CMK (cell line): ENCODE data around the gene ZFAND6.
"Not testable (repeated sequence)": the region's sequence is repeated elsewhere in the genome, so short reads cannot be mapped to it uniquely, and the experiment has no call there.

Source experiments
- DNase-seq: peaks from one replicate; pipeline ENCODE4 v3.0.0-alpha.2; 2010; ENCODE audit warnings: low read depth

ZFAND6 gene

GRCh38 chr15:80058851-80059785, at the start of gene ZFAND6:
Gene ZFAND6, plus strand, starts transcription at chr15:80059676. Its CDS starts 60,669 bp downstream, at chr15:80120345.
- DNase-seq = peak; percentile 81

GRCh38 chr15:80010131-80010673, 49.3 kb upstream of the ZFAND6 start:
- DNase-seq = no peak

- not testable (repeated sequence) for DNase-seq
Measured at GRCh38 chr15:80011041-80011523, 48.4 kb upstream of the ZFAND6 start.

- DNase-seq = no peak
Measured at GRCh38 chr15:80011596-80011995, 47.9 kb upstream of the ZFAND6 start.

GRCh38 chr15:80012060-80012726, 47.3 kb upstream of the ZFAND6 start:
- DNase-seq = no peak

GRCh38 chr15:80014186-80014585, 45.3 kb upstream of the ZFAND6 start:
- not testable (repeated sequence) for DNase-seq

GRCh38 chr15:80015156-80015555, 44.3 kb upstream of the ZFAND6 start:
- DNase-seq = no peak

- DNase-seq = not testable (repeated sequence)
Measured at GRCh38 chr15:80016506-80016905, 43.0 kb upstream of the ZFAND6 start.

GRCh38 chr15:80017139-80017538, 42.3 kb upstream of the ZFAND6 start:
- DNase-seq = not testable (repeated sequence)

- DNase-seq = no peak
Measured at GRCh38 chr15:80019168-80019745, 40.2 kb upstream of the ZFAND6 start.

GRCh38 chr15:80020149-80020548, 39.3 kb upstream of the ZFAND6 start:
- not testable (repeated sequence) for DNase-seq

GRCh38 chr15:80020731-80021130, 38.7 kb upstream of the ZFAND6 start:
- no peak for DNase-seq

GRCh38 chr15:80026310-80026709, 33.2 kb upstream of the ZFAND6 start:
- no peak for DNase-seq

GRCh38 chr15:80026754-80027153, 32.7 kb upstream of the ZFAND6 start:
- peak; percentile 90 for DNase-seq

- DNase-seq = no peak
Measured at GRCh38 chr15:80028937-80029336, 30.5 kb upstream of the ZFAND6 start.

GRCh38 chr15:80031841-80032240, 27.6 kb upstream of the ZFAND6 start:
- no peak for DNase-seq

GRCh38 chr15:80034629-80035028, 24.8 kb upstream of the ZFAND6 start:
- DNase-seq = no peak

- no peak for DNase-seq
Measured at GRCh38 chr15:80036071-80036470, 23.4 kb upstream of the ZFAND6 start.

- DNase-seq = no peak
Measured at GRCh38 chr15:80041494-80042253, 17.8 kb upstream of the ZFAND6 start.

- DNase-seq = no peak
Measured at GRCh38 chr15:80042568-80042967, 16.9 kb upstream of the ZFAND6 start.

GRCh38 chr15:80045219-80045618, 14.3 kb upstream of the ZFAND6 start:
- not testable (repeated sequence) for DNase-seq

GRCh38 chr15:80049046-80049445, 10.4 kb upstream of the ZFAND6 start:
- no peak for DNase-seq
